SIG-M5 (cell line): ENCODE measurements around the gene RPS4Y1.

Experiments
- DNase-seq: peaks from one replicate; lab custom pipeline; 2025; lab: John Stamatoyannopoulos, UW

RPS4Y1 gene

DNA sequence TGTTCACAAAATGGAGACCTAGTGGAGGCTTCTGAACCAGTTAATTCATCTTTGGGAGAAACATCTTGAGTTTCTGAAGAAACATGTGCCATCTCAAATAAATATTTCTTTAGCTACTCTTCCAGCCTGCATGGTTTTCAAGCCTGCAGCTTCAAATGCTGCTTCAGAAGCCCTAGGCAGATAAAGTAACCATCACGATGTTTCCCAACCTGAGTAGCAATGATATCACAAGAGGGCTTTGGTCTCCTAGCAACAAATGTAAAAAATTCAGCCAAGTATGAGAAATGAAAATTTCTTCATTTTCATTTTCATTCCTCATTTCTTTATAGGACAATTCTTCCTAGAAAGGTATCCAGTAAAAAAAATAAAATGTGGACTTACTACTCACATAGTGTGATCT, 42.2 kb downstream of the RPS4Y1 start:
- no peak for DNase-seq

DNA sequence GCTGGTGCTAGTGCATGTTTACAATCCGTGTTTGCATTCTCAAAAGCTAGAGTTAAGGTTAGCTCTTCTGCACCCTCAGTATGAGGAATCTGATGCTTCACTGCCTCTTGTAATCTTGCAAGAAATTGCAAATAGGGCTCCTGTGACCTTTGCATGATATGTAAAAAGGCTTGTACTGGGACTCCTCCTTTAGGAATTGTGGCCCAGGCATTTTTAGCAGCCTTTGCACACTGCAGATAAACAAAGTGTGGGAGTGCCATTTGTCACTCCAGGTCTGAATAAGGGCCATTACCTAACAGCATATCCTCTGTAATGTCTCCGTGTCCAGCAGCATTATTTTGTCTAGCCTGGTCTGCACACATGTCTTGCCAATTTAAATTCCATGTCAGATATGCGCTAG, 44.5 kb downstream of the RPS4Y1 start:
- DNase-seq, result no peak

DNA sequence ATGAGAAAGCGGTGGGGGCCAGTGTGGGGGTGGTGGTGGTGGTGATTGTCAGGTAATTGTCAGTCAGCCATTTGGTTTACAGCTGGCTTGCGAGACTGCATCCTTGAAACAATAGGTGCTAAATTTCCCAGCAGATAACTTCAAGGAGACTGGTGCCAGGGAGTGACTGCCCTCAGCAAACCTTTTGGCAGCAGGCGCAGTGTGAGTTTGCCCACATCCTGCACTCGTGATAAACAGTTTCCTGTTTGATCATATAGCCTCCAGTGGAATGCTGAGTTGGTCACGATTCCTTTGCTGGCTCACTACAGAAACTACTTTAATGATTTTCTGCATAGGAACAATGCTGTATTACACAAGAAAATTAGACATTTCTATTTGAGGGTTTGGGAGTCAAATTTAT, 46.0 kb downstream of the RPS4Y1 start:
- no peak for DNase-seq

DNA sequence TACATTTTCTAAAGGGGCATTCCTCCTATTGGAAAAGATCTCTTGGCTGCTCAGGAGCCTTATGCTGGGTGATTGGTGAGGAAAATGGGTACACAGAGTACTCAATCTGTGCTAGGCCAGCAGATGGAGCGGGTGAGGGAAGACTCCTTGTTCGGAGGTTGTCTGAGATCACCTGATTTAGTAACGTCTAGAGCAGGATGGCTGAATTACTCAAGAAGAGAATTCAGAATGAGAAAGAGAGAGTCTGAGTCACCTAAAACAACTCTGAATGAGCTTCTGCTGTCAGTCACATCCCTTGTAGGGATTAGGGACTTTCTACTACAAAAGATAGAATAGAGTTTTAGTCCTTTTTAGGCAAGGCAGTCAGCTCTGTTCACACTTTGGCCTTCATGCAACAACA, 46.6 kb downstream of the RPS4Y1 start:
- DNase-seq, result no peak

DNA sequence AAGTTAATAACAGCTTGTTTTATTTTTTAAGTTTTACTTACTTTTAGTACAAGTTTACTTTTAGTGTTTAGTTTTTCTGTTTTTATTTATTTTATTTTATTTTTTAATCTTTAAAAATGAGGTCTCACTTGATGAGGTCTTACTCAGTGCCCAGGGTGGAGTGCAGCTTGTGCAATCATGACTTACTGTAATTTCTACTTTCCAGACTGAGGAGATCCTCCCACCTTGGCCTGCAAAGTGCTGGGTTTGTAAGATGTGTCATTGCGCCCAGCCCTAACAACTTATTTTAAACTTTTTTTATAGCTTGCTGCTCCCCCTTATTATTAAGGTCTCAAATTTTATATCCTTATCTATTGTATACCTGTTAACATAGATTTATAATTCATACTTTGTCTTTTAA, 52.1 kb downstream of the RPS4Y1 start:
- no peak for DNase-seq

DNA sequence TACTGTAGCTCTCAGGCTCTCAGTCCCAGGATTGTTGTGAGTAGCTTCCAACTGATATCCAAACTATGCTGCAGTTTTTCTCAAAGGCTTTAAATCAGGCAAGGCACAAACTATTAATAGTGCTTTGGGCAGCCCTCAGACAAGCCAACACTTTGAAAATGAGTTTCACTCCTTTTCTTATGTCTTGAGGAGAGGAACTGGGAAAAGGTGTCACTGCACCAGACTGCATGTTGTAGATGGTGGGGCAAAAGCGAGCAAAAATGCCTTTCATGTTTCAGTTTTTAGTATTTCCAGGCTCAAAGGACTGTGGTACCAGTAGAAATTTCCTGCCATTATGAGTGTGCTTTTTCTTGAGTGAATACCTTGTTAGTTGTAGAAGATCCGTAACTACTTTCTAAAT, 54.6 kb downstream of the RPS4Y1 start:
- no peak for DNase-seq

DNA sequence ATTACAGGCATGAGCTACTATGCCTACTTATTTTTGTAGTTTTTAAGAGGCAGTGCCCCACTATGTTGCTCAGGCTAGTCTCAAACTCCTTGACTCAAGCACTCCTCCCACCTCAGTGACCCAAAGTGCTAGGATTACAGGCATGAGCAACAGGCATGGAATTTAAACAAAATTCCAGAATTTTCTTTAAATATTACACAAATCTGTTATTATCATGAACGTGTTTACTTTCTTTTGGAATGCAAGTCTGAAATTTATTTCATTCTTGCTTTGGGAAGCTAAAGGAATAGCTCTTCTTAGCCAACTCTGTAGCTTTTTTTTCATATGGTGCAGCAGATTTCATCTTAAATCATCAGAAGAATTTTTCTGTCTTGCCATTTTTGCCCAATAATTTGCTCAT, 66.0 kb downstream of the RPS4Y1 start:
- no peak for DNase-seq

DNA sequence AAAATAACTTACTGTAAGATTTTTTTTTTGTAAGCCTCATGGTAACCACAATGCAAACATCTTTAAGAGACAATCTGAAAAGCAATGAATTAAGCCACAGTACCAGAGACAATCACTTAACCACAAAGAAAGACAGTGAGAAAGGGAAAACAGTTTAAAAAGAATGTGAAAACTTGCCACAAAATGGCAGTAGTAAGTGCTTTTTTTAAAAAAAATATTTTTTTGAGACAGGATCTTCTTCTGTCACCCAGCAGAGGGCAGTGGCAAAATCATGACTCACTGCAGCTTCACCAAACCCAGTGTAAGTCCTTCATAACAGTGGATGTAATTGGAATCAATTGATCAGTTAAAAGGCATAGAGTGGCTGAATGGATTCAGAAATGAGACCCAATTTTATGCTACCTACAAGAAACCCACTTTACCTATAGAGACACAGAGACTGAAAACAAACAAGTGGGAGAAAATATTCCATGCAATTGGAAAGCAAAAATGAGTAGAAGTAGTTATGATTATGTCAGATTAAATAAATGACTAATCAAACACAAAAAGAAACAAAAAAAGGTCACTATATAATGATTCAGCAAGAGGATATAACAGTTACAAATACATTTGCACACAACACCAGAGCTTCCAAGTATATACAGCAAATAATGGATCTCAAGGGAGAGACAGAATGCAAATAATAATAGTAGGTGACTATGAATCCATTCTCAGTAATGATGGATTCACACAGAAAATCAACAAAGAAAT, 71.8 kb downstream of the RPS4Y1 start:
- DNase-seq, result no peak
